Fibroblast of the aortic adventitia (primary cell): ENCODE results near the gene TNFSF12. TPM values are rescaled to one million over a fixed set of nuclear protein-coding genes. Genes with fewer than 3 reads are reported as not detected.

Experiments
- DNase-seq: peaks from one replicate; pipeline ENCODE4 v3.0.0-alpha.2; 2010; ENCODE audit warnings: low read depth
- H3K4me3 ChIP-seq: 2 replicates; pipeline ENCODE4 v1.5.1; 2011; ENCODE audit warnings: low read depth, mild to moderate bottlenecking, control low read depth, low read length, moderate library complexity
- CTCF ChIP-seq: IDR thresholded peaks from 2 replicates; pipeline ENCODE4 v1.5.1; 2011; ENCODE audit warnings: mild to moderate bottlenecking, low read length, control low read depth, inconsistent platforms; ENCODE audit not compliant: insufficient read depth
- total RNA-seq: library from RNA; depleted of rRNA; stranded (reverse); fragments of >200 nt; gene quantifications from 2 replicates; pipeline ENCODE4 v1.2.3, GENCODE V29; 2012; ENCODE audit warnings: low replicate concordance

TNFSF12 gene
- total RNA-seq, 1 donor: 14.5 TPM

GRCh38 chr17:7508145-7508544 is 40.7 kb upstream of the TNFSF12 start:
- no peak for DNase-seq
- TF ChIP-seq CTCF: no peak
- no peak overlapping the region for H3K4me3 ChIP-seq

GRCh38 chr17:7508846-7509245 is 40.0 kb upstream of the TNFSF12 start:
- no peak for TF ChIP-seq CTCF
- H3K4me3 ChIP-seq: no peak overlapping the region
- DNase-seq: no peak

- no peak for DNase-seq
- no peak for TF ChIP-seq CTCF
- H3K4me3 ChIP-seq: no peak overlapping the region
These were observed 38.9 kb upstream of the TNFSF12 start for GRCh38 chr17:7509937-7510336.

- peak; percentile 31 for DNase-seq
- no peak for TF ChIP-seq CTCF
- H3K4me3 ChIP-seq: no peak overlapping the region
These were observed 37.8 kb upstream of the TNFSF12 start for GRCh38 chr17:7511108-7511507.

- no peak for DNase-seq
- no peak for TF ChIP-seq CTCF
- H3K4me3 ChIP-seq: no peak overlapping the region
These were observed 36.8 kb upstream of the TNFSF12 start for GRCh38 chr17:7512105-7512504.

- no peak overlapping the region for H3K4me3 ChIP-seq
- no peak for DNase-seq
- no peak for TF ChIP-seq CTCF
These were observed 35.9 kb upstream of the TNFSF12 start for GRCh38 chr17:7512824-7513540.
